ENCODE data around the gene KNSTRN.

KNSTRN gene

GRCh38 chr15:40358471-40359353 lies 23.8 kb upstream of the KNSTRN start:
- Histone ChIP-seq H3K9ac (ENCODE audit: low read length) (no peak overlapping the region), H3K4me1 (ENCODE audit: control insufficient read depth, insufficient read depth, low read length) (peaks cover 23% of the 10 kb centered on the region), H3K9me3 (ENCODE audit: control insufficient read depth, insufficient read depth, low read depth, low read length) (no peaks in the 10 kb centered on the region), H3K4me3 (ENCODE audit: low read depth, low read length) (peak overlapping the region; percentile 56), H3K36me3 (ENCODE audit: control insufficient read depth, insufficient read depth, low read length) (no peaks in the 10 kb centered on the region), H3K27ac (ENCODE audit: low read depth, low read length) (no peak overlapping the region), H3K27me3 (ENCODE audit: control insufficient read depth, insufficient read depth, low read length) (peaks cover 60% of the 10 kb centered on the region)

GRCh38 chr15:40360015-40360414 lies 22.5 kb upstream of the KNSTRN start:
- Histone ChIP-seq H3K9me3 (ENCODE audit: control insufficient read depth, insufficient read depth, low read depth, low read length) (no peaks in the 10 kb centered on the region), H3K27ac (ENCODE audit: low read depth, low read length) (no peak overlapping the region), H3K9ac (ENCODE audit: low read length) (no peak overlapping the region), H3K4me1 (ENCODE audit: control insufficient read depth, insufficient read depth, low read length) (peaks cover 10% of the 10 kb centered on the region), H3K4me3 (ENCODE audit: low read depth, low read length) (no peak overlapping the region), H3K27me3 (ENCODE audit: control insufficient read depth, insufficient read depth, low read length) (peaks cover 60% of the 10 kb centered on the region), H3K36me3 (ENCODE audit: control insufficient read depth, insufficient read depth, low read length) (no peaks in the 10 kb centered on the region)

GRCh38 chr15:40361640-40362039 lies 20.9 kb upstream of the KNSTRN start:
- peaks cover 10% of the 10 kb centered on the region for H3K4me1 ChIP-seq (ENCODE audit: control insufficient read depth, insufficient read depth, low read length)
- H3K36me3 ChIP-seq (ENCODE audit: control insufficient read depth, insufficient read depth, low read length): no peaks in the 10 kb centered on the region
- no peak overlapping the region for H3K4me3 ChIP-seq (ENCODE audit: low read depth, low read length)
- H3K9me3 ChIP-seq (ENCODE audit: control insufficient read depth, insufficient read depth, low read depth, low read length): no peaks in the 10 kb centered on the region
- H3K27ac ChIP-seq (ENCODE audit: low read depth, low read length): no peak overlapping the region
- no peak overlapping the region for H3K9ac ChIP-seq (ENCODE audit: low read length)
- peaks cover 53% of the 10 kb centered on the region for H3K27me3 ChIP-seq (ENCODE audit: control insufficient read depth, insufficient read depth, low read length)

GRCh38 chr15:40363611-40364010 lies 18.9 kb upstream of the KNSTRN start:
- Histone ChIP-seq H3K9ac (ENCODE audit: low read length) (no peak overlapping the region), H3K27me3 (ENCODE audit: control insufficient read depth, insufficient read depth, low read length) (peaks cover 58% of the 10 kb centered on the region), H3K36me3 (ENCODE audit: control insufficient read depth, insufficient read depth, low read length) (no peaks in the 10 kb centered on the region), H3K4me1 (ENCODE audit: control insufficient read depth, insufficient read depth, low read length) (peaks cover 12% of the 10 kb centered on the region), H3K4me3 (ENCODE audit: low read depth, low read length) (no peak overlapping the region), H3K27ac (ENCODE audit: low read depth, low read length) (no peak overlapping the region), H3K9me3 (ENCODE audit: control insufficient read depth, insufficient read depth, low read depth, low read length) (no peaks in the 10 kb centered on the region)

GRCh38 chr15:40364251-40364650 lies 18.3 kb upstream of the KNSTRN start:
- no peak overlapping the region for H3K4me3 ChIP-seq (ENCODE audit: low read depth, low read length)
- H3K4me1 ChIP-seq (ENCODE audit: control insufficient read depth, insufficient read depth, low read length): peaks cover 7% of the 10 kb centered on the region
- peaks cover 58% of the 10 kb centered on the region for H3K27me3 ChIP-seq (ENCODE audit: control insufficient read depth, insufficient read depth, low read length)
- no peaks in the 10 kb centered on the region for H3K36me3 ChIP-seq (ENCODE audit: control insufficient read depth, insufficient read depth, low read length)
- H3K27ac ChIP-seq (ENCODE audit: low read depth, low read length): no peak overlapping the region
- no peaks in the 10 kb centered on the region for H3K9me3 ChIP-seq (ENCODE audit: control insufficient read depth, insufficient read depth, low read depth, low read length)
- H3K9ac ChIP-seq (ENCODE audit: low read length): no peak overlapping the region

DNA sequence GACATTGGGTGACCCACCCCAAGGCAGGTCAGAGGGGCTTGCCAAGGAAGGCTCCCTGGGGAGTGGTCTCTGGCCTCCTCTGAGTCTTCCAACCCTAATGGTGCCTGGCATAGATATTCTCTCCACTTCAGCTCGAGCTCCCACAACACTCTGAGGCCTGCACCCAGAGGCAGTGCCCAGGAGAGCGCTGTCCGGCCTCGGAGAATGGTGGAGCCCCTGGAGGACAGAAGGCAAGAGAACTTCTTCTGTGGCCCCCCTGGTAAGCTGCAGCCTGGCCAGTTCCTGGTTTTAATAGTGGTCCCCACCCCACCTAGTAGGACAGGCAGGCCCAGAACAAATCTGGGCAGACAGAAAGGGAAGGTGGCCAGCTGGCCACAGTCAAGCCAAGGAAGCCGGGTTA lies 17.5 kb upstream of the KNSTRN start:
- no peaks in the 10 kb centered on the region for H3K9me3 ChIP-seq (ENCODE audit: control insufficient read depth, insufficient read depth, low read depth, low read length)
- H3K27ac ChIP-seq (ENCODE audit: low read depth, low read length): no peak overlapping the region
- no peak overlapping the region for H3K4me3 ChIP-seq (ENCODE audit: low read depth, low read length)
- no peaks in the 10 kb centered on the region for H3K36me3 ChIP-seq (ENCODE audit: control insufficient read depth, insufficient read depth, low read length)
- H3K27me3 ChIP-seq (ENCODE audit: control insufficient read depth, insufficient read depth, low read length): peaks cover 58% of the 10 kb centered on the region
- H3K4me1 ChIP-seq (ENCODE audit: control insufficient read depth, insufficient read depth, low read length): peaks cover 7% of the 10 kb centered on the region
- no peak overlapping the region for H3K9ac ChIP-seq (ENCODE audit: low read length)

- Histone ChIP-seq H3K27ac (ENCODE audit: low read depth, low read length) (no peak overlapping the region), H3K9ac (ENCODE audit: low read length) (no peak overlapping the region), H3K4me3 (ENCODE audit: low read depth, low read length) (no peak overlapping the region), H3K36me3 (ENCODE audit: control insufficient read depth, insufficient read depth, low read length) (no peaks in the 10 kb centered on the region), H3K9me3 (ENCODE audit: control insufficient read depth, insufficient read depth, low read depth, low read length) (no peaks in the 10 kb centered on the region), H3K4me1 (ENCODE audit: control insufficient read depth, insufficient read depth, low read length) (peaks cover 7% of the 10 kb centered on the region), H3K27me3 (ENCODE audit: control insufficient read depth, insufficient read depth, low read length) (peaks cover 60% of the 10 kb centered on the region)
Measured at GRCh38 chr15:40365624-40366456, 16.7 kb upstream of the KNSTRN start.

GRCh38 chr15:40366457-40367370 lies 15.8 kb upstream of the KNSTRN start:
- Histone ChIP-seq H3K27ac (ENCODE audit: low read depth, low read length) (no peak overlapping the region), H3K27me3 (ENCODE audit: control insufficient read depth, insufficient read depth, low read length) (peaks cover 56% of the 10 kb centered on the region), H3K9me3 (ENCODE audit: control insufficient read depth, insufficient read depth, low read depth, low read length) (no peaks in the 10 kb centered on the region), H3K9ac (ENCODE audit: low read length) (no peak overlapping the region), H3K4me1 (ENCODE audit: control insufficient read depth, insufficient read depth, low read length) (peaks cover 7% of the 10 kb centered on the region), H3K36me3 (ENCODE audit: control insufficient read depth, insufficient read depth, low read length) (no peaks in the 10 kb centered on the region), H3K4me3 (ENCODE audit: low read depth, low read length) (no peak overlapping the region)

DNA sequence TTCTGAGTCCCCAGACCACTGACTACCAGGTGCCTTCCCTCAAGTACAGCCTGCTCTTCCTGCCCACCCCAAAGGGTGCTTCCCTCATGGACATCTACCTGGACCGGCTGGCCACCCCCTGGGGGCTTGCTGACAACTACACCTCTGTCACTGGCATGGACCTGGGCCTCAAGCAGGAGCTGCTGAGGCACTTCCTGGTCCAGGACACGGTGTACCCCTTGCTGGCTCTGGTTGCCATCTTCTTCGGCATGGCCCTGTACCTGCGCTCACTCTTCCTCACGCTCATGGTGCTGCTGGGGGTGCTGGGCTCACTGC lies 15.2 kb upstream of the KNSTRN start:
- Histone ChIP-seq H3K4me3 (ENCODE audit: low read depth, low read length) (peak overlapping the region; percentile 49), H3K36me3 (ENCODE audit: control insufficient read depth, insufficient read depth, low read length) (no peaks in the 10 kb centered on the region), H3K9ac (ENCODE audit: low read length) (no peak overlapping the region), H3K27ac (ENCODE audit: low read depth, low read length) (no peak overlapping the region), H3K9me3 (ENCODE audit: control insufficient read depth, insufficient read depth, low read depth, low read length) (no peaks in the 10 kb centered on the region), H3K4me1 (ENCODE audit: control insufficient read depth, insufficient read depth, low read length) (peaks cover 8% of the 10 kb centered on the region), H3K27me3 (ENCODE audit: control insufficient read depth, insufficient read depth, low read length) (peaks cover 51% of the 10 kb centered on the region)

DNA sequence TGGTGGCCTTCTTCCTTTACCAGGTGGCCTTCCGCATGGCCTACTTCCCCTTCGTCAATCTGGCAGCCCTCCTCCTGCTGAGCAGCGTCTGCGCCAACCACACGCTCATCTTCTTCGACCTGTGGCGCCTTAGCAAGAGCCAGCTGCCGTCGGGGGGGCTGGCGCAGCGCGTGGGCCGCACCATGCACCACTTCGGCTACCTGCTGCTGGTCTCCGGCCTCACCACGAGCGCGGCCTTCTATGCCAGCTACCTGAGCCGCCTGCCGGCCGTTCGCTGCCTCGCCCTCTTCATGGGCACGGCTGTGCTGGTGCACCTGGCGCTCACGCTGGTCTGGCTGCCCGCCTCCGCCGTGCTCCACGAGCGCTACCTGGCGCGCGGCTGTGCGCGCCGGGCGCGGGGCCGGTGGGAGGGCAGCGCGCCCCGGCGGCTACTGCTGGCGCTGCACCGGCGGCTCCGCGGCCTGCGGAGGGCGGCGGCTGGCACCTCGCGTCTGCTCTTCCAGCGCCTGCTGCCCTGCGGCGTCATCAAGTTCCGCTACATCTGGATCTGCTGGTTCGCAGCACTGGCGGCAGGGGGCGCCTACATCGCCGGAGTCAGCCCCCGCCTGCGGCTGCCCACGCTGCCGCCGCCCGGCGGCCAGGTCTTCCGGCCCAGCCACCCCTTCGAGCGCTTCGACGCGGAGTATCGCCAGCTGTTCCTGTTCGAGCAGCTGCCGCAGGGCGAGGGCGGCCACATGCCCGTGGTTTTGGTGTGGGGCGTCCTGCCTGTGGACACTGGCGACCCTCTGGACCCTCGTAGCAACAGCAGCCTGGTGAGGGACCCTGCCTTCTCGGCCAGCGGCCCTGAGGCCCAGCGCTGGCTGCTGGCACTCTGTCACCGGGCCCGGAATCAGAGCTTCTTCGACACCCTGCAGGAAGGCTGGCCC lies 14.6 kb upstream of the KNSTRN start:
- no peaks in the 10 kb centered on the region for H3K9me3 ChIP-seq (ENCODE audit: control insufficient read depth, insufficient read depth, low read depth, low read length)
- no peaks in the 10 kb centered on the region for H3K36me3 ChIP-seq (ENCODE audit: control insufficient read depth, insufficient read depth, low read length)
- no peak overlapping the region for H3K9ac ChIP-seq (ENCODE audit: low read length)
- H3K4me3 ChIP-seq (ENCODE audit: low read depth, low read length): peak overlapping the region; percentile 49
- peaks cover 15% of the 10 kb centered on the region for H3K4me1 ChIP-seq (ENCODE audit: control insufficient read depth, insufficient read depth, low read length)
- H3K27me3 ChIP-seq (ENCODE audit: control insufficient read depth, insufficient read depth, low read length): peaks cover 49% of the 10 kb centered on the region
- H3K27ac ChIP-seq (ENCODE audit: low read depth, low read length): no peak overlapping the region
